Parathyroid adenoma (tissue), 2 donors: ENCODE results near the gene NUTM1.
"Not testable (repeated sequence)": the region's sequence is repeated elsewhere in the genome, so short reads cannot be mapped to it uniquely, and the experiment has no call there.

Source experiments
- H2AFZ ChIP-seq: fragments of 300-600 bp; sonication (generic); one replicate; pipeline ENCODE4 v1.7.0; 2017; ENCODE audit warnings: antibody characterized with exemption, mild to moderate bottlenecking
- H3K27ac ChIP-seq: fragments of 300-600 bp; sonication (generic); one replicate; pipeline ENCODE4 v1.7.0; 2017
- H3K27me3 ChIP-seq: fragments of 300-600 bp; sonication (generic); one replicate; pipeline ENCODE4 v1.7.0; 2017; ENCODE audit warnings: low read length; ENCODE audit not compliant: control insufficient read depth, insufficient read depth
- H3K36me3 ChIP-seq: fragments of 300-600 bp; sonication (generic); one replicate; pipeline ENCODE4 v1.7.0; 2017; ENCODE audit warnings: low read length; ENCODE audit not compliant: control insufficient read depth, insufficient read depth
- H3K4me1 ChIP-seq: fragments of 300-600 bp; sonication (generic); one replicate; pipeline ENCODE4 v1.7.0; 2017; ENCODE audit warnings: control low read depth
- H3K4me2 ChIP-seq: fragments of 300-600 bp; sonication (generic); one replicate; pipeline ENCODE4 v1.7.0; 2017; ENCODE audit warnings: low read length
- H3K4me3 ChIP-seq: fragments of 300-600 bp; sonication (generic); one replicate; pipeline ENCODE4 v1.7.0; 2017; ENCODE audit warnings: low read depth, low read length
- H3K79me2 ChIP-seq: fragments of 300-600 bp; sonication (generic); one replicate; pipeline ENCODE4 v1.7.0; 2017; ENCODE audit warnings: control low read depth
- H3K9ac ChIP-seq: fragments of 300-600 bp; sonication (generic); one replicate; pipeline ENCODE4 v1.7.0; 2017; ENCODE audit warnings: mild to moderate bottlenecking
- H3K9me3 ChIP-seq: fragments of 300-600 bp; sonication (generic); one replicate; pipeline ENCODE4 v1.7.0; 2017; ENCODE audit warnings: low read length; ENCODE audit not compliant: control insufficient read depth
- TF ChIP-seq, protein P1 (sequence below): fragments of 300-600 bp; sonication (generic); IDR thresholded peaks from one replicate; pipeline ENCODE4 v1.7.0; 2017; ENCODE audit warnings: antibody characterized with exemption, mild to moderate bottlenecking
- donor health status: primary hyperparathyroidism.

Gene NUTM1

DNA sequence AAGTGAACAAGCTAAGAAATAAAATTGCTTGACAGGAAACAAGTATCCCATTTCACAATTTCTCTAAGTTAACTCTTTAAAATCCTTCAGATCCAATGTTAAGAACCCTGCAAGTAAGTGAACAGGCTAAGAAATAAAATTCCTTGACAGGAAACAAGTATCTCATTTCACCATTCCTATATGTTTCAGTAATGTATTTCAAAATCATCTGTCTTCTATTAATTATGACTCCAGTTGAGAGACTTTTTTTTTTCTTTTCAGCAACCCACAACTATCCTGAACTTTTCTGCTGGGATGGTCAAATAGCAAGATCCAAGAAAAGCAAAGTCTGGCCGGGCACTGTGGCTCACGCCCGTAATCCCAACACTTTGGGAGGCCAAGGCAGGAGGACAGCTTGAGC, 3.2 kb upstream of the NUTM1 start:
- Histone ChIP-seq H3K4me1 (no peaks in the 10 kb centered on the region), H3K36me3 (no peaks in the 10 kb centered on the region), H2AFZ (no peak overlapping the region), H3K27ac (no peak overlapping the region), H3K4me2 (no peak overlapping the region), H3K9ac (no peak overlapping the region), H3K27me3 (no peaks in the 10 kb centered on the region), H3K79me2 (no peaks in the 10 kb centered on the region), H3K4me3 (no peak overlapping the region), H3K9me3 (no peaks in the 10 kb centered on the region)
- TF ChIP-seq, protein P1, sequence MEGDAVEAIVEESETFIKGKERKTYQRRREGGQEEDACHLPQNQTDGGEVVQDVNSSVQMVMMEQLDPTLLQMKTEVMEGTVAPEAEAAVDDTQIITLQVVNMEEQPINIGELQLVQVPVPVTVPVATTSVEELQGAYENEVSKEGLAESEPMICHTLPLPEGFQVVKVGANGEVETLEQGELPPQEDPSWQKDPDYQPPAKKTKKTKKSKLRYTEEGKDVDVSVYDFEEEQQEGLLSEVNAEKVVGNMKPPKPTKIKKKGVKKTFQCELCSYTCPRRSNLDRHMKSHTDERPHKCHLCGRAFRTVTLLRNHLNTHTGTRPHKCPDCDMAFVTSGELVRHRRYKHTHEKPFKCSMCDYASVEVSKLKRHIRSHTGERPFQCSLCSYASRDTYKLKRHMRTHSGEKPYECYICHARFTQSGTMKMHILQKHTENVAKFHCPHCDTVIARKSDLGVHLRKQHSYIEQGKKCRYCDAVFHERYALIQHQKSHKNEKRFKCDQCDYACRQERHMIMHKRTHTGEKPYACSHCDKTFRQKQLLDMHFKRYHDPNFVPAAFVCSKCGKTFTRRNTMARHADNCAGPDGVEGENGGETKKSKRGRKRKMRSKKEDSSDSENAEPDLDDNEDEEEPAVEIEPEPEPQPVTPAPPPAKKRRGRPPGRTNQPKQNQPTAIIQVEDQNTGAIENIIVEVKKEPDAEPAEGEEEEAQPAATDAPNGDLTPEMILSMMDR: no peak

GRCh38 chr15:34341381-34342212, 1.5 kb upstream of the NUTM1 start:
- Histone ChIP-seq H3K4me2 (peak overlapping the region; percentile 51), H3K4me1 (no peaks in the 10 kb centered on the region), H3K4me3 (peak overlapping the region; percentile 69), H3K9me3 (no peaks in the 10 kb centered on the region), H3K36me3 (no peaks in the 10 kb centered on the region), H3K79me2 (no peaks in the 10 kb centered on the region), H3K27ac (no peak overlapping the region), H2AFZ (no peak overlapping the region), H3K9ac (no peak overlapping the region), H3K27me3 (no peaks in the 10 kb centered on the region)
- TF ChIP-seq, protein P1: no peak

GRCh38 chr15:34342213-34342736, 840 bp upstream of the NUTM1 start:
- H3K9me3 ChIP-seq, H3K79me2 ChIP-seq, H3K36me3 ChIP-seq, H3K27ac ChIP-seq, H3K4me1 ChIP-seq, H3K9ac ChIP-seq, H3K27me3 ChIP-seq: not testable (repeated sequence)
- H2AFZ ChIP-seq: peak overlapping the region; percentile 80
- peak overlapping the region; percentile 69 for H3K4me3 ChIP-seq
- H3K4me2 ChIP-seq: peak overlapping the region; percentile 51

GRCh38 chr15:34347951-34348638, 5.0 kb downstream of the NUTM1 start:
- H3K9ac ChIP-seq: no peak overlapping the region
- H3K9me3 ChIP-seq: no peaks in the 10 kb centered on the region
- H3K36me3 ChIP-seq: no peaks in the 10 kb centered on the region
- TF ChIP-seq, protein P1: no peak
- no peaks in the 10 kb centered on the region for H3K4me1 ChIP-seq
- H3K79me2 ChIP-seq: no peaks in the 10 kb centered on the region
- no peaks in the 10 kb centered on the region for H3K27me3 ChIP-seq
- H2AFZ ChIP-seq: no peak overlapping the region
- no peak overlapping the region for H3K4me3 ChIP-seq
- H3K4me2 ChIP-seq: no peak overlapping the region
- H3K27ac ChIP-seq: no peak overlapping the region

DNA sequence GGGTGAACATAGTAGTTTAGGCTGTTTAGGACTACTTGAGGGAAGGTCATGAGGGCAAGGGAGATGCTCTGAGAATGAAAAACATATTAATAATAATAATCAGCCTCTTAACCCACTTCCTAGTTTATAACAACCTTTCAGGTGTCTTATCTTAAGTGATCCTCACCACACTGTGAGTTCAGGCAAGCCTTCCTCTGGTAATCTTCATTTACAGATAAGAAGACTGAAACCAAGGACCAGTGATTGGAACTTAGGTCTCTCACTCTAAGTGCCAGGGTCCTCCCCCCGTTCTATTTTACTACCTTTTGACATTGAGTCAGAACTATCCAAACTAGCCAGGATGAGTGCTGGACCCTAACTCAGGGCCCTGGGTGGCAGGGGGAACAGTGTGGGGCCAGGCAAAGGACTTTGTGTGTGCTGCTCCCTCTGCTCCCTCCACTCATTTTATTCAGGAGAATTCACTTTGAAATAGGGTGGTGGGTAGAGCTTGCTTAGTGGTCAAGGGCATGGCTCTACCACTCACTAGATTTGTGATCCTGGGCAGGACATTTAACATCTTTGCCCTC, 5.7 kb downstream of the NUTM1 start:
- Histone ChIP-seq H3K36me3 (no peaks in the 10 kb centered on the region), H3K27ac (no peak overlapping the region), H3K9ac (no peak overlapping the region), H3K9me3 (no peaks in the 10 kb centered on the region), H3K4me2 (no peak overlapping the region), H3K4me1 (no peaks in the 10 kb centered on the region), H3K27me3 (no peaks in the 10 kb centered on the region), H2AFZ (no peak overlapping the region), H3K4me3 (no peak overlapping the region), H3K79me2 (no peaks in the 10 kb centered on the region)
- TF ChIP-seq, protein P1: no peak
